HT-29 (cell line): ENCODE results near the gene TIMELESS. TPM values are rescaled to one million over a fixed set of nuclear protein-coding genes. Genes with fewer than 3 reads are reported as not detected.
"Not testable (repeated sequence)": the region's sequence is repeated elsewhere in the genome, so short reads cannot be mapped to it uniquely, and the experiment has no call there.

Experiments
- DNase-seq: peaks from one replicate; pipeline ENCODE4 v3.0.0-alpha.2; 2015; ENCODE audit warnings: low spot score
- total RNA-seq: library from RNA; depleted of rRNA; stranded (reverse); fragments of >200 nt; shearing (Covaris generic); gene quantifications from 2 replicates; pipeline ENCODE4 v1.2.3, GENCODE V29; 2014

TIMELESS gene
- total RNA-seq, 1 experiment from 2014 or later, result 21.8 TPM

- no peak for DNase-seq
Observed at GRCh38 chr12:56411781-56412639, 37.2 kb downstream of the TIMELESS start.

GRCh38 chr12:56410768-56411167, 38.5 kb downstream of the TIMELESS start:
- DNase-seq, result no peak

- no peak for DNase-seq
Observed at GRCh38 chr12:56408799-56409417, 40.3 kb downstream of the TIMELESS start.

- not testable (repeated sequence) for DNase-seq
Observed at GRCh38 chr12:56404227-56404626, 45.0 kb downstream of the TIMELESS start.

- not testable (repeated sequence) for DNase-seq
Observed at GRCh38 chr12:56401612-56402011, 47.6 kb downstream of the TIMELESS start.

- not testable (repeated sequence) for DNase-seq
Observed at GRCh38 chr12:56401125-56401524, 48.1 kb downstream of the TIMELESS start.

- not testable (repeated sequence) for DNase-seq
Observed at GRCh38 chr12:56399466-56399865, 49.8 kb downstream of the TIMELESS start.

- no peak for DNase-seq
Observed at GRCh38 chr12:56398324-56398723, 50.9 kb downstream of the TIMELESS start.

GRCh38 chr12:56392331-56392730, 56.9 kb downstream of the TIMELESS start:
- DNase-seq, result no peak

GRCh38 chr12:56391721-56392120, 57.5 kb downstream of the TIMELESS start:
- DNase-seq, result no peak

GRCh38 chr12:56389412-56389811, 59.8 kb downstream of the TIMELESS start:
- DNase-seq, result no peak

- no peak for DNase-seq
Observed at GRCh38 chr12:56387152-56387736, 62.0 kb downstream of the TIMELESS start.

- DNase-seq, result peak; percentile 67
Observed at GRCh38 chr12:56385873-56386272, 63.4 kb downstream of the TIMELESS start.

GRCh38 chr12:56382611-56383010, 66.6 kb downstream of the TIMELESS start:
- DNase-seq, result no peak

GRCh38 chr12:56377989-56378316, 71.3 kb downstream of the TIMELESS start:
- no peak for DNase-seq

- peak; percentile 16 for DNase-seq
Observed at GRCh38 chr12:56377310-56377988, 71.8 kb downstream of the TIMELESS start.

GRCh38 chr12:56375598-56376434, 73.4 kb downstream of the TIMELESS start:
- no peak for DNase-seq

GRCh38 chr12:56374726-56375597, 74.3 kb downstream of the TIMELESS start:
- DNase-seq, result no peak

GRCh38 chr12:56373515-56373914, 75.7 kb downstream of the TIMELESS start:
- DNase-seq, result no peak

GRCh38 chr12:56366948-56367347, 82.3 kb downstream of the TIMELESS start:
- no peak for DNase-seq
